ENCODE measurements around the gene MYO10.

DNA sequence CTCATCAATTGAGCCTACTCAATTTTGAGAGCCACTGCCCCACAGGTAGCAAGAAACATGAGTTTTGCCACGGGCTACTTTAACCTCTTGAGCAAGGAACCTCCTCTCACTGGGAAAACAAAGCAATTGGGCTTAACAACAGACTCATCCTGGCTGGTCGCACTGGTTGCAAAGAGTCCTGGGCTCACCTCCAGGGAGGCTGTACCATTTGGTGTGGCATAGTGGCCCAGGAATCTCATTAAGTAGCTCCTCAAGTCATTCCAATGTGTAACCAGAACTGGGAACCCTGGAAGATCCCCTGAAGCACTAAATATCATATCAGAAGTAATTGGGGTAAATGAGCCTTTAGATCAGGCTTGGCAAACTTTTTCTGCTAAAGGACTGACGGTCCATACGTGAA lies 78.5 kb downstream of the MYO10 start:
- TF ChIP-seq, protein P1, sequence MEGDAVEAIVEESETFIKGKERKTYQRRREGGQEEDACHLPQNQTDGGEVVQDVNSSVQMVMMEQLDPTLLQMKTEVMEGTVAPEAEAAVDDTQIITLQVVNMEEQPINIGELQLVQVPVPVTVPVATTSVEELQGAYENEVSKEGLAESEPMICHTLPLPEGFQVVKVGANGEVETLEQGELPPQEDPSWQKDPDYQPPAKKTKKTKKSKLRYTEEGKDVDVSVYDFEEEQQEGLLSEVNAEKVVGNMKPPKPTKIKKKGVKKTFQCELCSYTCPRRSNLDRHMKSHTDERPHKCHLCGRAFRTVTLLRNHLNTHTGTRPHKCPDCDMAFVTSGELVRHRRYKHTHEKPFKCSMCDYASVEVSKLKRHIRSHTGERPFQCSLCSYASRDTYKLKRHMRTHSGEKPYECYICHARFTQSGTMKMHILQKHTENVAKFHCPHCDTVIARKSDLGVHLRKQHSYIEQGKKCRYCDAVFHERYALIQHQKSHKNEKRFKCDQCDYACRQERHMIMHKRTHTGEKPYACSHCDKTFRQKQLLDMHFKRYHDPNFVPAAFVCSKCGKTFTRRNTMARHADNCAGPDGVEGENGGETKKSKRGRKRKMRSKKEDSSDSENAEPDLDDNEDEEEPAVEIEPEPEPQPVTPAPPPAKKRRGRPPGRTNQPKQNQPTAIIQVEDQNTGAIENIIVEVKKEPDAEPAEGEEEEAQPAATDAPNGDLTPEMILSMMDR (conservative IDR thresholded peaks at IDR 0.05; ENCODE audit: low read length): no peak
- TF ChIP-seq EZH2phosphoT487 (IDR thresholded peaks at IDR 0.05; ENCODE audit: borderline replicate concordance, low read depth, low read length): no peak

Data from OCI-LY7 (cell line).